GM21515 (cell line): ENCODE data around the gene EOLA2.
"Not testable (repeated sequence)": the region's sequence is repeated elsewhere in the genome, so short reads cannot be mapped to it uniquely, and the experiment has no call there.

Experiments used
- ATAC-seq: cut with Tn5 transposase; IDR thresholded peaks from one replicate; pipeline ENCODE4 v1.9.1; 2021; ENCODE audit not compliant: unreplicated experiment

The EOLA2 gene

DNA sequence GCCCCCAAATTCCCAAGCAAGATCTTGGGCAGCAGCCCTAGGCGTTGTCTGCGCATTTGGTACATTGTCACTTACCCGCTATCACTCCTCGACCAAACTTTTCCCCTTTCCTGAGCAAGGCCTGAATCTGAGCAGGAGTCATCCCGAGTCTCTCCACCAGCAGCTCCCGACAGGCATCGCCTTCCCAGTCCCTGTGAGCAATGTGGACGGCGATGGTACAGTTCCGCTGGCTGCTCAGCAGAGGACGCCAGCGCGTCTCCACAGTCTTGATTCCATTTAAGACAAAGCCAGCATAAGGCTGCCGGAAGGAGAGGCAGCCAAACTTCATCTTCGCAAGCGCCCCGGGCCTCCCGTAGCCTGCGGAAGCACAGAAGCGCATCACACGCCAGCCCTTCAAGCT lies 4.7 kb downstream of the EOLA2 start:
- not testable (repeated sequence) for ATAC-seq

DNA sequence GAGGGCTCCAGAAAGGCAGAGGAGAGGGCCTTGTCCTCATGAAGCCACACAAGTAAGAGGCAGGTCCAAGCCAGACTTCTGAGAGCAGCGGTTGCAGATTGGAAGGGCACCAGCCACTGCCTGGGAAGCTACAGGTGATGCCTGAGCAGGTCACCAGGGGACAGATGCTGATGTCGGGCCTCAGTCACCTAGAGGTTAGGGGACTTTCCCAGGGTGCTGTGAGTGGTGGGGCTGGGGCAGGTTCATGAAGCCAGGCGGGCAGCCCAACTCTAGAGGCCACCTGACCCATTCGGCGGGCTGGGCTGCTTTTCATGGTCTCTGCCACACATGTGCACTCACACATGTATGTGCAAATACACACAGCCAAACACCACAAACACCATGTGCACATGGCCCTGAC lies 5.3 kb downstream of the EOLA2 start:
- not testable (repeated sequence) for ATAC-seq

GRCh38 chrX:149932150-149932549 lies 6.1 kb downstream of the EOLA2 start:
- ATAC-seq: not testable (repeated sequence)

DNA sequence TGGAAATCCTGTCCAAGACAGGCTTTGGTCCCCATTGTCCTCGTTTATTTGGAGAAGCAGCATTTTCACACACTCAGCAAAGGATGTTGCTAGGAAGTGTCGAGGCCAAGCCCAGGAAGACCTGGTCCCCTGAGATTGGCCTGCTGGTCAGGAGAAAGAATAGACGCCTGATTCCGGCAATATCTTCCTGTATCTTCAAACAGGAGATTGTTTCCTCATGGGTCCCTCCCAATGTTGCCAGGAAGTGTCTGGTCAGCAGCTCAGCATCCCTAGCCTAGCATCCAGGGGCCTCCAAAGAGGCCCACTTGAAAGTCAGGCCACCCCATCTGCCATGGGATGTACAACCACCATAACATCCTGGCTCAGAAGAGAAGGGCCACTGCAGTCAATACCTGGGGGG lies 6.9 kb downstream of the EOLA2 start:
- not testable (repeated sequence) for ATAC-seq

- ATAC-seq: not testable (repeated sequence)
Observed at GRCh38 chrX:149929400-149929799, 8.9 kb downstream of the EOLA2 start, which contains the start of gene HSFX4. Gene HSFX4, plus strand, starts transcription at chrX:149929573. Its CDS starts 72 bp downstream, at chrX:149929645.

DNA sequence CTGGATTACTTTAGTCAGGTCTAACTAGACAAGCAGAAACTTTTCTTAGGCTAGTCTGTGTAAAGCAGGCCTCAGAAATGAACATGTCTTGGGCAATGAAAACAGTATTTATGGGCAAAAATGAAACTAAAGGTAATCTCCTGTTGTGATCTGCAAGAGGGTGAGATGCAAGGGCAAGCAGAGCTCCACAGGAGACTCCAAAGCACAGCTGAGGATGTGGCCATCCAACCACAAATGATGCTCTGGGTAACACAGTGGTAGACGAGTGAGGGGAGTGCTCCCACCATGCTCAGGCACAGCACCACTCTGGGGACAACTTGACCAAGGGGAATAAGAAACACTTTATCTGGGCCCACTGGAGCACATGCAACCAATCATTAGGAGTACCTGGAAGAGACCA lies 9.7 kb downstream of the EOLA2 start:
- not testable (repeated sequence) for ATAC-seq

DNA sequence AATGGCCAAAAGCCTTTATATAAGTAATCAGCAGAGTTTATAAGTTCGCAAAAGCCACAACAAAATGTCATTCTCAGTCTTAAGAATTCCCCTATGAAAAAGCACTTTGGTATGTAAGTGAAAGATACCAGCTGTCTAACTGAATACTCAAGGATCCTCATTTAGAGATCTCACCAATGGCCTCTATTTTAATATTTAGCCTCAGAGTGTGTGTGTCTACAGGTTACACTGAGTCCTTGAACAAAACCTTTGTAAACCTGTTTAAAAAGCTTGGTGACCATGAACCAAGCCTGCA lies 10.4 kb downstream of the EOLA2 start:
- ATAC-seq: not testable (repeated sequence)

- ATAC-seq: not testable (repeated sequence)
Observed at GRCh38 chrX:149927245-149927963, 10.9 kb downstream of the EOLA2 start.

DNA sequence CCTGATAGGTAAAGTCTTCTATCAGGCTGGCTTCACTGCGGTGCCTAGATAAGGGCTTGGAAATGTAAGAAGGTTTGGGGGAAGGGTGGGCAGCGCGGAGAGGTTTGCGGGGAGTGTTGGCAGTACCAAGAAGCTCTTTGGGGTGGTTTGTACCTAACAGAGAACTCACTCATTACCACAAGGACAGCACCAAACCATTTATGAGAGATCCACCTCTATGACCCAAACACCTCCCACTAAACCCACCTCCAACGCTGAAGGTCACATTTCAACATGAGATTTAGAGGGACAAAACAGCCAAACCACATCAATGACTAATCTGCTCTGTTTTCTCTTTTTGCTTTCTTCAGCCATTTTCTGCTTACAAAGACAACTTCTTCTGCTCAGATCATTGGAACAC lies 13.9 kb downstream of the EOLA2 start:
- not testable (repeated sequence) for ATAC-seq

DNA sequence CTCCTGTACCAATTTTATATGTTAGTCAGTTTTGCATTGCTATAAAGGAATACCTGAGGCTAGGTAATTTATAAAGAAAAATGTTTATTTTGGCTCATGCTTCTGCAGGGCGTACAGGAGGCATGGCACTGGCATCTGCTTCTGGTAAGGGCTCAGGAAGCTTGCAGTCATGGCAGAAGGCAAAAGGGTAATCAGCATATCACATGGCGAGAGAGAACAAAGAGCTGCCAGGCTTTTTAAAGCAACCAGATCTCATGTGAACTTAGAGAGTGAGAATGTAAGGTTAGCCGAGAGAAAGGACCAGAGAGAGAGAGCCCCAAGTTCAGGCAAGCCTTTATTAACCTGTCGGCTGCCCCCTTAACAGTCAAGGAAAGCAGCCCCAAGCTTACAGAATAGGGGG lies 14.5 kb downstream of the EOLA2 start:
- ATAC-seq: not testable (repeated sequence)

DNA sequence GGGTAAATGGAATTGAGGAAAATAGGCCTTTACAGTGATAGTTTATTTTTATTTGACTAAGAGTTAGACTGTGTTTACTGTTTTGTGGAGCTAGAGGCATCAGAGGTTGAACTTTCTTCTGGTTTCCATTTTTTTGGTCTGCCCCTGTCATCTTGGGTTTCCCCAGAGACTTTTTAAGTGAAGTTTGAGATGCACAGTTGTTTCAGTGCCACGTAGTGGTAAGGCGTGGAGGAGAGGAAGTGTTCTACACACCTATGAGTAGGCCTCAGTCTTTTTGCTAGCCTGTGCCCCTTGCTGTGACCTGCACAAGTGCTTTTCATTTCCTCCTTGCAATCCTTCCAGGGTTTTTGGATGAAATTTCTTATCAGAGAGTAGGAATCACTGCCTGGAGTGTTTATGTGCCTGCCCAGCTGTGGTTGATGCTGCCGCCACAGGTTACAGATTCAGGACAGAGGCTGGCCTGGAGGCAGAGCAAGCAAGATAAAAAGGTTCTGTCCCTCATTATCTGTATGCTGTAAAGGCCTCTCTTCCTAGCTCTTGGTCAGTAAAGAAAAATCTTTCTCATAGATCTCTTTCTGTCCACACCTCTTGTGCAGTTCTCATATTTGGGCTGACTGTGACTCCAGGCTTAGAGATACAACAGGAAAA lies 21.4 kb downstream of the EOLA2 start:
- ATAC-seq: peak; percentile 74

DNA sequence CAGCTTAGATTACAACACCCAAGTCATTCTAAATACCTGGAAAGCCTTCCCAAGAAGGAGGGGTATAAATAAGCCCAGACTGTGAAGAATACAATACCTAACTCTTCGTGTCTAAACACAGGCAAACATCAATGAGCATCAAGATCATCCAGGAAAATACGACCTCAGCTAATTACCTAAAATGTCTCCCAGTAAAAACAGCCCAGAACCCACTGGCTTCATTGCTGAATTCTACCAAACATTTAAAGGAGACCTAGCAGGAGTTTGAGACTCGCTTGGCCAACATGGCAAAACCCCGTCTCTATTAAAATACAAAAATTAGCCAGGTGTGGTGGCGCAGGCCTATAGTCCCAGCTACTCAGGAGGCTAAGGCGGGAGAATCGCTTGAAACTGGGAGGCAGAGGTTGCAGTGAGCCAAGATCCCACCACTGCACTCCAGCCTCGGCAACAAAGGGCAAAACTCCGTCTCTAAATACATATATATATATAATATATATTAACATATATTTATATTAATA lies 28.1 kb downstream of the EOLA2 start:
- no peak for ATAC-seq

DNA sequence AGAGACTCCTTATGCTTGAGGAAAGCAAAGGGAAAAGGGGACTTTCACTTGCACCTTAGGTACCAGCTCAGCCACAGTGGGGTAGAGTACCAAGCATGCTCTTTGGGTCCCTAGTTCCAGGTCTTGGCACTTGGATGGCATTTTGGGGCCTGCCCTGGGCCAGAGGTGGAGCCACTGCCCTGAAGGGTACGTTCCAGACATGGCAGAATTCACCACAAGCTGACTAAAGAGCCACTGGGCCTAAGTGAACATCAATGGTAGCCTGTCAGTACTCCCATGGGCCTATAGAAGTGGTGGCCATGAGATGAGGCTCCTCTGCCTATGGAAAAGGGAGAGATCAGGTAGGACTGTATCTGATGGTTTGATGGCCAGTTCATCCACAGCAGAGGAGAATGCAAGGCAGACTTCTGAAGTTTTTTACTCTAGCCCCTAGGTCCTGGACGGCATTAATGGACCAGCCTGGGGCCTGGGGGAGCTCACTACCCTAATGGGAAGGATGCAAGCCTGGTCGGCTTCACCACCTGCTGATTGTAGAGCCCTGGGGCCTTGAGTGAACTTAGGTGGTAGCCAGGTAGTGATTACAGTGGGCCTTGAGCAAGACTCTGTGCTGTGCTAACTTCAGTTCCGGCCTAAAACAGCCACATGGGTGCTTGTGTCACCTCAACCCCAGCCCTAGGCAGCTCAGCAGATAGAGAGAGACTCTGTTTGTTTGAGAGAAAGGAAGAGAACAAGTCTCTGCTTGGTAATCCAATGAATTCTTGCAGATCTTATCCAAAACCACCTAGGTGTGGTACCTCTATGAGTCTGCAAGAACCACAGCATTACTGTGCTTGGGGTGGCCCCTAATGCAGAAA lies 28.7 kb downstream of the EOLA2 start:
- no peak for ATAC-seq

GRCh38 chrX:149908727-149909126 lies 29.6 kb downstream of the EOLA2 start:
- no peak for ATAC-seq

DNA sequence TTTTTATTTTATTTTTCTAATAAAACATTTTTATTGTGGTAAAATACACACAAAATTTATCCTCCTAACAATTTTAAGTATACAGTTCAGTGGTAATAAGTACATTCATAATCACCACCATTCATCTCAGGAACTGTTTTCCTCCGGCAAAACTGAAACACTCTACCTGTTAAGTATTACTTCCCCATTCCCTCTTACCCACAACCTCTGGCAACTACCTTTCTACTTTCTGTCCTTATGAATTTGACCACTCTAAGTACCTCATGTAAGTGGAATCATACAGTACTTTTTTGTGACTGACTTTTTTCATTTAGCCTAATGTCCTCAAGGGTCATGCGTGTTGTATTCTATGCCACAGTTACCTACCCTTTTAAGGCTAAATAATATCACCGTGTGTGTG lies 30.0 kb downstream of the EOLA2 start:
- ATAC-seq: peak; percentile 46

DNA sequence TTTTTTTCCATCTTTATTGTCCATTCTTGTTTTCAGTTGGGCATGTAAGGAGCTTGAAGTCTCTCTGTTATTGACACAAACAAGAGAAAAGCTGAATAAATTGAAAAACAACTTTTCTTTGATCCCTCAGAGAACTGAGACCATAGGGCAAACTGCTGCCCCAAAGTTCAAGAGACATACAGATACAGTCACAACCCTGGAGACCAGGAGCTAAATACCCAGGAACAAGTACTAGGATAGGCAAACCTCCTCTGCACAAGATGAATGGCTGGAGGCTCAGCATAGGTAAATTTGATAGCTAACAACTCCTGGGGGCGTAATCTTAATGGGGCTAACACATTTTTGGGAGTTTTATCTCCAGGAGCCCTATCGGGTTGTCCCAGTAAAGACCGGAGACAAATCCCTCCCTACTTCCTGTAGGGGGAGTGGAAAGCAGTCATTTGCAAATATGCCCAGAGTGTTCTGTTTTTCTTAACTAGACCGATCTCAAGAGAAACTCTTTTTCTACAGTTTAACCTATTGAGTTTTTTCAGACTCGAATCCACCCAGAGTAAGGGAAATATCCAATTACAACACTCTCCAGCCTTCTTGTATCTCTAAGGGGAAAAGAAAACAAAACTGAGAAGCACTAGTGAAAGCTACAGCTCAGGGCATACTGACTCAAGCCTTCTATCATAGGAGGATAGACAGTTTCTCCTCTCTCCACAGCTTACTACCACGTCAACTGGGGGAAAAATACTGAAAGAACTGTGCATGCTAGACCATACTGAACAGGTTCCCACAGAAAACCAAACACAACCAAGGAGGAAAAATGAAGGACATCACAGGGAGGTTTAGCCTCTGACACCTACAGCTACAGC lies 34.2 kb downstream of the EOLA2 start:
- peak; percentile 75 for ATAC-seq

DNA sequence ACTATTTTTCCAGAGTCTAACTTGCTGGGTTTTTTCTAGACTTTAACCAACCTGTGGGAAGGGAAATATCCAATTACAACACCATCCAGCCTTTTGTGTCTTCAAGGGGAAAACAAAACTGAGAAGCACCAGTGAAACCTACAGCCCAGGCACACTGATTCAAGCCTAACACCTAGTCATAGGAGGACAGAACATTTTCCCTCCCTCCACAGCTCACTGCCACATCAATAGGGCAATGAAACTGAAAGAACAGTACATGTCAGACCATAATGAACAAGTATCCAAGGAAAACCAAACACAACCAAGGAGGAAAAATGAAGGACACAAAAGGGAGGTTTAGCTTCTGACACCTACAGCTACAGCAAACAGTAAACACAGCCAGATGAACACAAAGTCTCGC lies 39.7 kb downstream of the EOLA2 start:
- no peak for ATAC-seq

- ATAC-seq: not testable (repeated sequence)
Observed at GRCh38 chrX:149890828-149891227, 47.5 kb downstream of the EOLA2 start.
